Cerebellar cortex (tissue), 1 donor: ENCODE data around the gene TOB2.

Experiments used
- DNase-seq: peaks from one replicate; pipeline ENCODE4 v3.0.0-alpha.2; 2015; ENCODE audit warnings: low spot score

The TOB2 gene

DNA sequence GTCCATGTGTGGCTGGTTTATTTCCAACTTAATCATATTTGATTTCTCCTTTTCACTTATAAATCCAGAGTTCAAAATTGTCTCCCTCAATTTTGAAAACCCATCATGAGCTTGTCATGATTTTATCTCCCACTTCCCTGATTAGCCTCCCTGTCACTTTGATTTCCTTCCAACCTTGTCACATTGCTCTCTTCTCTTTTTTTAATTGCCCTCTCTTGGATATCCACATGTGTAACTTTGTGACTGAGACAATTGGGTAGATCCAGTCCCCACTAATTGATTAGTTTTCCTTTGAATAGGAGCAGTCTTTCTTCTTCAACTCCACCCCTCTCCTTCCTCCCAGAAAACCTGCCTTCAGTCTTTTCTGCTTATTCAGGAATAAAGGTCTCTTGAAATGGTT, 62.5 kb downstream of the TOB2 start:
- DNase-seq = no peak
